HG03565 (cell line): ENCODE data around the gene KRT40.

Experiments used
- ATAC-seq: cut with Tn5 transposase; IDR thresholded peaks from one replicate; pipeline ENCODE4 v1.9.1; 2021; ENCODE audit warnings: mild to moderate bottlenecking, moderate library complexity; ENCODE audit not compliant: unreplicated experiment

KRT40 gene

GRCh38 chr17:40953881-40954280 is 30.2 kb downstream of the KRT40 start:
- no peak for ATAC-seq

- no peak for ATAC-seq
Measured at GRCh38 chr17:40952661-40953060, 31.5 kb downstream of the KRT40 start.

DNA sequence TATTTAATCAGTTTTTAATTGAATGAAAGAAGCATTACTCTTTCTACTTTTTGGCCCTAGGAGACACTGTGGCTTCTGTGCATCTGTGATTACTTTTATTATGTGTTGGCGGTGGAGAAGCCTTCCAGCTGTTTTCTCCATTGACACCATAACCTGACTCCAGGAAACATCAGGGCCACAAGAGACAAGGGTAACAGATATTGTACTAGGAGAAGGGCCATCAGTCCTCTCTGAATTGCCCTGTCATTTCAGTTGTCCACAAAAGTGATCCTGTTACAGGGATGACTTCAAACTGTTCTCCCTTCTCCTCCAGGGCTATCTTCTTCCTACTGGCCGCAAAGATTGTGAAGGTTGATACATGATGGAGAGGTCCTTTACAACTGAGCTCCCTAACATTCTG is 32.0 kb downstream of the KRT40 start:
- ATAC-seq, result no peak

DNA sequence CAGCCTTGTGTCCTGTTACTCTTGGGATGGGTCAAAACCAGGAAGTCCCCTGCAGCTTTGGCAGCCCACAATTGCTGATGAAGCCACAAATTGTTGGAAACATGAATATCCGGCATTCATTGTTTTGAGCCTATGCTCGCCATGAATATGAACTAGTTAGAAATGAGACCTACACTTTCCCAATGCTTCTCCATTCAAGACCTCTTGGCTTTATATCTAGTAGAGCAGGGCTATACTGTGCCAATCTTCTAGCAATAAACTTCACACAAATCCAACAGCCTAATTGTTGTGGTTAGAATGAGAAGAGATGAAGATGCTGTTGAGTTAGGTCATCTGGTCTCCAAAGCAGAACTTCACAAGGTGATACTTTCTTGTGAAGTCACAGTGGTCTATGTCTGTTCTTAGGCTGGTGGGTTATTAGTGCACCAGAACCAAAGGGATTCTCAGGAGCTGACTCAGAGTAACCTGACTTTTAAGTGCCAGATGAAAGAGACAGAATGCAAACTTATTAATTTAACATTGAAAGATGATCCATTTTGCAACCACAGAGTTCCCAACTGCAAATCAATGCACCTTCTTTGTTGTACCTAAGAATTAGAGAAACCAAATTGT is 33.0 kb downstream of the KRT40 start:
- no peak for ATAC-seq

DNA sequence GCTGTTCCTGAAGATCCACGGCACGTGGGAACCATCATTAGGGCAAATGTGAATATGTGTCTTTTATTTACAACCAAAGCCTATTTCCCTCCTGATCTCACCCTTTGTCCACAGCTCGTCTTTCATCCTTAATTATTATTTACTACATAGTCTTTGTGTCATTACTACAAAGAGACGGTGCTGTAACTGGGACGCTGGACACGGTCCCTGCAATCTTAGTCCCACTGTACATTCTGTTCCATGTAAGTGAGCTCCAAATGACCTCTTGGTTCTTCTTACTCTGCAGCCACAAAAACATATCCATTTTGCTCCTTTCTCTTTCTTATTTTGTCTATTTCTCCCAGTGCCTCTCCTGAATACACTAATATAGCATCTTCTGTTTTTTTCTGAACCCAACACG is 34.0 kb downstream of the KRT40 start:
- ATAC-seq, result no peak

DNA sequence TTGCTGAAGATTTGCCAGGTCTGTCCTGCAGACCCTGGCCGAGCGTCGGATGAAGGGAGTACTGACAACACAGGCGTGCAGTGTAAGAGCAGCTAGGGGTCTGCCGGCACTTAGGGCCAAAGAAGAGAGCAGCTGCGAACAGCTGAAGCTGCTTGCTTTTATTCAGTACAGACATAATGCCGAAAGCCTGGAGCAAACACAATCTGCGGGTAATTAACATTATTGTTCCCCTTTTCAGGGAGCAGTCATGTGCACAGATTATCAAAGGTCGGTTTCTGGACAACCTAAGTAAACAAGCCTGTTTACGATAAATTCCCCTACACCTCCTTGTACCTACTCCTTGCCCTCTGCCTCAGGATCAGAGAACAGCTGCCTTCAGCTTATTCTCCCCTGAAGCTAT is 34.7 kb downstream of the KRT40 start:
- ATAC-seq, result no peak

DNA sequence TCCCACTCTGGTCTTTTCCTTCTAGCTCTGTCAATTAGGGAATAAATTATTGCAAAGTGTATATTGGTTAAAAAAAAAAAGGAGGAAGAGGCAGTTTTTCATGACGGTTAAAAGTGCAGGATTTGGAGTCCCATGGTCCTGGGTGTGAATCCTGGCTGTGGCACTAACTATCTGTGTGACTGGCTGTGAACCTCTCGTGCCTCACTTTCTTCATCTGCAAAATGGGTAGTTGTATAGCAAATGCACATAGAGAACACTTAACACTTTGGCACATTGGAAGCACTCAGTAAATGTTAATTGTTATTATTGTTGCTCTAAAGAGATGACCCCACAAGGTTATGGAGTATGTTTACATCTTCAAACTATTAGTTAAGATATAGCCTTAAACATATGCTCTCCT is 36.2 kb downstream of the KRT40 start:
- no peak for ATAC-seq

GRCh38 chr17:40945414-40945813 is 38.7 kb downstream of the KRT40 start:
- ATAC-seq, result no peak

DNA sequence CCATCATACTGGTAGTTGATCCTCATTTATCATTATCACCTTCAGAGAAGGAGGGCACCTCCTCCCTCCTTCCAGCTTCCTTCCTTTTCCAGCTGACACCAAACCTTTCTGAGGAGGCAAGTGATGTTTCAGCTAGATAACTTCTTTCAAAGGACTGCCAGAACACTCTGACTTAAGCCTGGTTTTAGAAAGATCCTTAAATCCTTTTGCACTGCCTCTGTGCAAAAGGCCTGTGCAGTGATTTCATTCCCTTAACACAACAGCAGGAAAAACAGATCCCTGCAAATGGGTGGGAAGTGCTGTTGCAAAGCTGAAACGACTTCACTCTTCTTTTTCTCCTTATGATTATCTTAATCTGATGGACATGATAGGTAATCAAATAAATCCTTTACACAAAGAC is 39.6 kb downstream of the KRT40 start:
- no peak for ATAC-seq

- no peak for ATAC-seq
Measured at GRCh38 chr17:40942553-40942952, 41.6 kb downstream of the KRT40 start.

DNA sequence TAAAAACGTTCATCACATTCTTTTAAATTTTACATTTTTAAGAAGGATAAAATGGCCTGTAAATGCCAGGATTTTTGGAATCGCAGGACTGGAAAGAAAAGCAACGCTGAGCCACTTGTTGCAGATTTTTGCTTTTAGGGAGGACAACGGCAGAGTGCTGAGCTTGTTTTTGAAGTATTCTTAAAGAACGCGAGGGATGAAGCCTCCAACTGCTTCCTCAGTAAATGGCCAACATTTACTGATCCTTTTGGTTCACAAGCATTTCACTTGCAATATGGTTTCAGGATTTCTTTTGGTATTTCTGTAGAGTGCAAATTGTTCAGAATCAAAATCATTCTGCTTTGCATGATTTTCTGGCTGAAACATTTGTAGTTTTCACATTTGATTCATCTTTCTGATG is 43.9 kb downstream of the KRT40 start:
- ATAC-seq, result no peak

DNA sequence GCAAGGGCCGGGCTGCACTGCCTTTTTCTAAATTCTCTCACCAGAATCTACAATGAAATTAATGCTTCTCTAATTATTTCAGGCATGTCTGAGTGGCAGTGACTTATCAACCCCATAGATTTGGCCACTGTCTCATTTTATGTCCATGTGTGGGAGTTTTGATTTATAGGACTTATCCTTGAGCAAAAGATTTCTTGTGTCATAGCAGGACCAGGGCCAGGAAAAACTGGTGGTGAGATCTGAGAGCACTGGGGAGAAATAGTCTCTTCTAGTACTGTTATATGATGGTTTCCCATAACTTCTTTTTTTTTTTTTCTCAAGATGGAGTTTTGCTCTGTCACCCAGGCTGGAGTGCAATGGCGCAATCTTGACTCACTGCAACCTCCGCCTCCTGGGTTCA is 45.1 kb downstream of the KRT40 start:
- ATAC-seq, result no peak

DNA sequence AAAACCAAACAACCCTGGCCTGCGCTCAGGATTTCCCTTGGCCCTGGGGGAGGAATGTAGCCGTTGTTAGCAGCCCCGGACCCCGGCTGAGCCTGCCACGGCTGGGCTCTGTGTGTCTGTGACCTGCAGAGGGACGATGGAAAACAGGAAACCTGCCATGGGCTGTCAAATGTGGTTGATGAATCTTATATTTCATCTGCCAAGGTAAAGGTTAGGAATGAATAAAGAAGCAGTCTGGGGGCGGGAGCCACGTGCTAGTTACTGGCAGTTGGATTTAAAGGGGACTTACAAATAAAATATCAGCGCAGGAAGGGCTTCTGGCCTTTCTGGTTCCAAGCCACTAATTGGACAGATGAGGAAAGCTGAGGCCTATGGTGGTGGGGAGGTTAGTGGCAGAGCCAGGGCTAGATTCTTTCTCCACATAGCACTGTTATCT is 46.7 kb downstream of the KRT40 start, which contains the start of gene KRT23:
Gene KRT23, minus strand, starts transcription at position 263 of the 436 bp plus-strand sequence. CDS start 1,043 bp downstream, outside the sequence.
- no peak for ATAC-seq

DNA sequence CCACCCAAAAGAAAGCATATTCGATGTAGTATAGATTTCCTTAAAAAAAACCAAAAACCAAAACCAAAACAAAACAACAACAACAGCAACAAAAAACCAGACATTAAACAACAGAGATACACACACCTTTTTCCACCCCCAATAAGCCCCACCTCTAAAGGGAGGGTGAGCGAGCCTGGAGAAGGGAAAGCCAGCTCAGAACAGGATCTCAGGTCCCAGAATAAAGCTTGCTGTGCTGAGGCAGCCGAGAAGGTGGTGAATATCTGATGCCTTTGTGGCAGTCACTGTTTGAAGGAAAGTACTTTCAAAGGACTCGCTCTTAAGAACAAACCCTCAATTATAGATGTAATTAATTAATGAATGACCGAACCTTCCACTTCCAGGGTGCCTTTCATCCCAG is 47.1 kb downstream of the KRT40 start:
- no peak for ATAC-seq

- ATAC-seq, result no peak
Measured at GRCh38 chr17:40936437-40936971, 47.6 kb downstream of the KRT40 start.

DNA sequence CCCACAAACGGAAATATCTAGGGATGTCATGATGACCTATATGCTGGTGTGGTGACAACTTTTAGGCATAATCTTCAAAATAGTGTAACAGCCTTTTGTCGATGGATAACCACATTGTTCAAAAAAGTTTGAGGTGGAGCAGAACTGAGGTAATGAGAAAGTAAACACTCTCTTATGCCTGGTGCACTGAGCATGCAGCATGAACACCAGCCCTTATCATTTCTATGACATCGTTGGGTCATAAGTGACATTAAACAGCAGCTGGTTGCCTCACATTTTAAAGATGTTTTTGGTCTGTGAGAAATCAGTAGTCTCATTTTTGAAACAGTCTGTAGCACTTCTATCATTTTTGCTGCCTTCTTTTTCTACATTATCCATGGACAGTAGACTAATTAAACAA is 48.5 kb downstream of the KRT40 start:
- ATAC-seq, result no peak

GRCh38 chr17:40932608-40933007 is 51.5 kb downstream of the KRT40 start:
- ATAC-seq, result no peak

DNA sequence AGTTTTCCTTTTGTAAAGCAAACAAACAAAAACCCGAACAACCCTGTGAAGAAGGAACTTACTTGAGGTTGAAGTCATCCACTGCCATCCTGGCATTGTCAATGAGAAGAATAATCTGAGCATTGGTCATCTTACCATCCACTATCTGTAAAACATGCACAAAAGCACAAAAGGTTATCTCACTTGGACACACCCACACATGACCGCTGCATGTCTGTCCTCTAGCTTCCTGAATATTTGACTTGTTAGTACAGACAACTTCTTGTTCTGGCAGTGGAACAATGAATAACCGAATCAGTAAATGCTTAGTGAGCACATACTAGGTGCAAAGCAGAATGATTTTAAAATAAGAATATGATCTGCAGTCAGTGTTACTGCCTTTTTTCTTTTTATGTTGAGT is 52.8 kb downstream of the KRT40 start:
- no peak for ATAC-seq
